ENCODE data around the gene BLMH.

The BLMH gene

DNA sequence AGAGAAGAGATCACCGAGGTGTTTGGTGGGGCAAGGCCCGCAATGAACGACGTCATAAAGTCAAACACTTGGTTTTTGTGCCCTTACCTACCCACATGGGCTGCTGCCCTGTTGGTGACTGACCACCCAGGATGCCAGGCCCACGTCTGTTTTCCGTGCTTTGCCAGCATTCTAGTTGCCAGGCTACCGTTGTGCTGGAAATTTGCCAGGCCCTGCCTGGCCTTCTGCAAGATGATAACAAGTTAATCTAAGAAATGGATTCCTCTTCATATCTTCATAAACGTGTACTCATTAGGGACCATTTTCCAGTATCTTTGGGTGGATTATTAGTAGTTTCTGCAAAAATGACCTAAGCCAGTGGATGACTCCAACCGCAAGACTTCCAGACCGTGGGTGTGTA lies 91.6 kb downstream of the BLMH start:
- Histone ChIP-seq H3K79me2 (no peaks in the 10 kb centered on the region), H3K4me2 (ENCODE audit: low read length) (no peak overlapping the region), H3K9me3 (ENCODE audit: control insufficient read depth, low read length) (no peaks in the 10 kb centered on the region), H3K4me3 (ENCODE audit: low read depth, low read length) (no peak overlapping the region), H2AFZ (no peak overlapping the region), H3K27me3 (ENCODE audit: control insufficient read depth, insufficient read depth, low read length) (no peaks in the 10 kb centered on the region), H3K9ac (no peak overlapping the region), H3K27ac (no peak overlapping the region), H3K4me1 (peaks cover 14% of the 10 kb centered on the region), H3K36me3 (ENCODE audit: control insufficient read depth, insufficient read depth, low read length) (no peaks in the 10 kb centered on the region)
- TF ChIP-seq, protein P1, sequence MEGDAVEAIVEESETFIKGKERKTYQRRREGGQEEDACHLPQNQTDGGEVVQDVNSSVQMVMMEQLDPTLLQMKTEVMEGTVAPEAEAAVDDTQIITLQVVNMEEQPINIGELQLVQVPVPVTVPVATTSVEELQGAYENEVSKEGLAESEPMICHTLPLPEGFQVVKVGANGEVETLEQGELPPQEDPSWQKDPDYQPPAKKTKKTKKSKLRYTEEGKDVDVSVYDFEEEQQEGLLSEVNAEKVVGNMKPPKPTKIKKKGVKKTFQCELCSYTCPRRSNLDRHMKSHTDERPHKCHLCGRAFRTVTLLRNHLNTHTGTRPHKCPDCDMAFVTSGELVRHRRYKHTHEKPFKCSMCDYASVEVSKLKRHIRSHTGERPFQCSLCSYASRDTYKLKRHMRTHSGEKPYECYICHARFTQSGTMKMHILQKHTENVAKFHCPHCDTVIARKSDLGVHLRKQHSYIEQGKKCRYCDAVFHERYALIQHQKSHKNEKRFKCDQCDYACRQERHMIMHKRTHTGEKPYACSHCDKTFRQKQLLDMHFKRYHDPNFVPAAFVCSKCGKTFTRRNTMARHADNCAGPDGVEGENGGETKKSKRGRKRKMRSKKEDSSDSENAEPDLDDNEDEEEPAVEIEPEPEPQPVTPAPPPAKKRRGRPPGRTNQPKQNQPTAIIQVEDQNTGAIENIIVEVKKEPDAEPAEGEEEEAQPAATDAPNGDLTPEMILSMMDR (IDR thresholded peaks at IDR 0.05): no peak

DNA sequence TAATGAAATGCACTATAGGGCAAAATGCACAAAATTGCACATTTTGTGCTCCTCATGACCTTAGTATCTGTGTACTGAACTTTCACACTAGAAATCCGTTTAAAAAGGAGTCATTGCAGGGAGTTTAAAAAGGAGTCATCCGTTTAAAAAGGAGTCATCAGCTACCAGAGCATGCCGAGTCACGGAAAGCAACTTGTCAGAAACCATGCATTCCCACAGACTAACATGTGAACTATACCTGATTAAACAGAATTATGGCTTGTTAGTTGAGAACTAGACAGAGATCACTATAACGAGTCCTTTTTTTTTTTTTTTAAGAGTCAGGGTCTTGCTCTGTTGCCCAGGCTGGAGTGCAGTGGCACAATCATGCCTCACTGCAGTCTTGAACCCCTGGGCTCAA lies 92.1 kb downstream of the BLMH start:
- TF ChIP-seq, protein P1 (IDR thresholded peaks at IDR 0.05): no peak
- Histone ChIP-seq H3K79me2 (no peaks in the 10 kb centered on the region), H3K9me3 (ENCODE audit: control insufficient read depth, low read length) (no peaks in the 10 kb centered on the region), H3K36me3 (ENCODE audit: control insufficient read depth, insufficient read depth, low read length) (no peaks in the 10 kb centered on the region), H3K4me1 (peaks cover 14% of the 10 kb centered on the region), H3K27ac (no peak overlapping the region), H3K4me3 (ENCODE audit: low read depth, low read length) (no peak overlapping the region), H3K4me2 (ENCODE audit: low read length) (no peak overlapping the region), H3K9ac (no peak overlapping the region), H2AFZ (no peak overlapping the region), H3K27me3 (ENCODE audit: control insufficient read depth, insufficient read depth, low read length) (no peaks in the 10 kb centered on the region)
